Retina (tissue), 1 donor: ENCODE measurements around the gene PHGDH.
"Not testable (repeated sequence)": the region's sequence is repeated elsewhere in the genome, so short reads cannot be mapped to it uniquely, and the experiment has no call there.

ENCODE experiments used
- DNase-seq: peaks from one replicate; pipeline ENCODE4 v3.0.0-alpha.2; 2016

Gene PHGDH

DNA sequence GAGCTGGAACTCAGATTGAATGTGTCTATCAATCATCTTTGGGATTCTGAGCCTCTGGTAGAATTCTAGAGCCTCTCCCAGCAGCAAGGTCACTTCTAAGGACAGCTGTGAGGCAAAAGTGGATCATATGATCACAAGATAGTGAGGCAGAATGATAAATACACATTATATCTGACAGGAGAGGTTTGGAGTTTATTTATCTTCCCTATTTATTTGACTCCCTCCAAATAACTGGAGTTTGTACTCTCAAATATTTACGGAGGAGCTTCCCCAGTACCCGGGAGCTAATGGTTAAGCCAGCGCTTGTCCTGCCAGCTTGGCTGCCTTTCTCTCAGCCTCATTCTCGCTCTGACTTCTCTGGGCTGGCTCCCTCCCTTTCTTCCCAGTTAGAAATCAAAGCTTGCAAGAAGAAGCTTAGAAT, 54.6 kb downstream of the PHGDH start:
- no peak for DNase-seq

DNA sequence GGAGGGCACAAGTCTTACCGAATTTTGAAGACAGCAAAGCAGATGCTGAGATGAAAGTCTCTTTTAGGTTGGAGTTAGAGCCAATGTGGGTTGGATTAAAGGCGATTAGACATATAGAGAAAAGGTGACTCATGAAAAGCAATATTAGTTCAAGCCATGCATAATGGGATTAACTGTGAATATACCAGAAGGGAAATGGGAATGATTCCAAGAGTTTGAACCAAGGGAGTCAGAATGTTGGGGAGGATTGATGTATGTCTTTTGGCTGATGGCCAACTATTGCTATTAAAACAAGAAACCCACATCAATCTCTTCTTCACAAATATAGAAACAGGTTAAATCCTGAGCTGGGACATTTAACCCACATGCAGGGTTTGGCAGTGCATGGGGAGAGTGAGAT, 55.8 kb downstream of the PHGDH start:
- no peak for DNase-seq

GRCh38 chr1:119768778-119769177, 57.0 kb downstream of the PHGDH start, which contains the start of gene HMGCS2:
HMGCS2 (minus strand) TSS chr1:119768905; CDS start chr1:119768844, 61 bp downstream.
- DNase-seq = no peak

- no peak for DNase-seq
Observed at GRCh38 chr1:119771016-119771415, 59.3 kb downstream of the PHGDH start.

DNA sequence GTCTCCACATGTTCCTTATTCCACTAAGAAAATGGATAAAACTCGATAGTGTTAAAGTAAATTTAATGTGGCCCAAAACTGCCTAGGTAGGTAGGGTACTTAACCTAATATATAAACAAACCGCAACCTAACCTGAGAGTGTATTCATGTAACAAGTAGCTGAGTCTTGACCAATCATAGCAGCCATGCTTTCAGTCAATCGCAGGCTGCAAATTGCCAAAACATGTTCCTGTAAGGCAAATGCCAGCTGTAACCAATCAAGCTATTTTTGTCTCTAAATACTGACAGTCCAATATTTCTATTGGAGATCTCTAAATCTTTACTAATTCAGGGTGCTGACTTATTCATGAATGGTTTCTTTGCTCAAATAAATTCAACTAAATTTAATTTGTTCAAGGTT, 60.0 kb downstream of the PHGDH start:
- no peak for DNase-seq

DNA sequence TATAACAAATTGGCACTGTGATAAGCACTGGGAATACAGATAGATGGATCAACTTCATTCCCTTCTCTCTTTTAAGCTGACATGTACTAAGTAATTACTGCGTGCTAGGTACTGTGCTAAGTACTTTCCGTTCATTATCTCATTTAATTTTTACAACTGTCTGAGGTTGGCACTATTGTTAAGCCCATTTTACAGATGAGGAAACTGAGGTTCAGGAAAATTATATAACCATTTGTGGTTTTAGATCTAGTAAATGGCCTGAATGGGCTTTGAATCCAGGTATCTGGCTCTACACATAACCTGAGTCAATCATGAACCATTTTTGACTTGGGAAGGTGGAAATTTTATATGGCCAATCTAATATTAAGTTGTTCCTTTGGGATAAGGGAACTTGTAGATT, 60.6 kb downstream of the PHGDH start:
- no peak for DNase-seq

- no peak for DNase-seq
Observed at GRCh38 chr1:119773711-119774241, 62.0 kb downstream of the PHGDH start.

DNA sequence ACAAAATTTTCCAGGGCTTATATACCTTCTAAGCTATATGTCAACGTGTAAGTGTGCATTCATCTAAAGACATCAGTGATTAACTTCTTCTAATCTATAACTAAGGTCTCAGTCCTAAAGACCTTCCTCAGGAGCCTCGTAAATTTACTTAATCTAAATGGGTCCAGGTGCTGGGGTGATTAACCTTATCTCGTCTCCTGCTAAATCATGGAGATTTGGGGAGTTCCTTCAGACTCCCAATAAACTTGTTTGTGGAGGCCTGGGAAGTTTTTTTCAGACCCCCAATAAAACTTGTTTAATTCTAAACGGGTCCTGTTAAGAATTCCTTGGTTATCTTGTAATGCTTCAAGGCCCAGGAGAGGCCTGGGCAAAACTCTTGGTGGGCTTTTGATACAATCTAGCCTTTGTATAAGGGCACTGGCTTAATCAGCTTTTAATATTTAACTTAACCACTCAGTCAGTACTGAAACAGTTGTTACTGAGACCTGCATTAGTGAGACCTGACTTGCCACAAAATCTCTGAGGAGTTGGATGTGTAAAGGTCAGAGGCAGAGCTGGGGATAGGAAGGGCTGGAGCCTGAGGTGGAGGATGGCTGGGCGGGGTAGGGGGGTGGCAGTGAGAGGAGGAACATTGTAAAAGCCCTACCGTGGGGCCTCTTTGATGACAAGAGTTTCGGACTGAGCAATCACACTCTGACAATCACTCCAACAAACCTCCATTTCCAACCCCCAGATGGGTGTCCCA, 63.2 kb downstream of the PHGDH start:
- DNase-seq = no peak

GRCh38 chr1:119778359-119778758, 66.6 kb downstream of the PHGDH start:
- no peak for DNase-seq

DNA sequence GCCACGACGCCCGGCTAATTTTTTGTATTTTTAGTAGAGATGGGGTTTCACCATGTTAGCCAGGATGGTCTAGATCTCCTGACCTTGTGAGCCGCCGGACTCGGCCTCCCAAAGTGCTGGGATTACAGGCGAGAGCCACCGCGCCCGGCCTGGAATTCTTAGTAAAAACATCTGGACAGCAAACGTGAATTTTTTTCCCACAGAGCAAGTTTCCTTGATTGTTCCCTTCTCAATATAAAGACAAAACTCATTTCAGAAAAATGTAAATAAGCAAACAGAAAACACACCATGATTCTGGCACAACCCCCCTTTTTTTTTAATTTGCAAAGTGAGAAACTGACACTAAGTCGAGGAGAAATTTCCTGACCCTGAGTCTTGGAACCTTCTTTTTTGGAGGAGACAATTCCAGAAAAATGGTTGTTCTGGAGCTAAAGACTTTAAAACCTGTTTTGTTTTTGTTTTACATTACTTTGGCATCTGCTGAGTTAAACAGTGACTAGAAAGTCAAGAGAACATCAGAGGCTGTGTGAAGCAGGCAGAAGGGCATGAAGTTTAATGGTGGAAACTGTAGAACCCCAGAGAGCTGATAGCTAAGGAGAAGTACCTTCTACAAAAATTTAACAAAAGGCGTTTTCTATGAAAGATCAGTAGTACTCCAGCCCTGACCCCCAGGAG, 67.3 kb downstream of the PHGDH start:
- DNase-seq = no peak

DNA sequence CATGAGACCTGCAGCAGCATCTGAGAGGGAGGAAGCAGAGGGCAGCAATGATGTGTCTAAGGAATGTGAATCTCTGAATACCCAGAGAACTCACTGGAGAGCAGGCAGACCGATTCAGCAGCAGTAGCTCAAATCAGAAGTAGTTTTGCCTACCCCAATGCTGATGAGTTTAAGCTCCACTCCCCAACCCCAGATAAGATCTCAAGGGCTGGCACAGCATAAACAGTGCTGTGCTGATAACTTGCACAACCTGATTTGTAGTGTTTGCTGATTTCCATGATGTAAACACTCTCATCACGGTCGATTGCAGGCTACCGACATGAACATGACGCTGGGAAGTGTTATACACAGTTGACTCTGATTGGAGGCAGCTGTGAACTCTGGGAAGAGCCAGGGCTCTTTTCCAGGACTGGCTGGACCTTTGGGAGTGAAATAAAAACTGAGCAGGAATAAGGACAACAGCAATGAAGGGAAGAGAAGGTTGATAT, 68.2 kb downstream of the PHGDH start:
- no peak for DNase-seq

GRCh38 chr1:119781434-119782210, 69.9 kb downstream of the PHGDH start:
- DNase-seq = no peak

DNA sequence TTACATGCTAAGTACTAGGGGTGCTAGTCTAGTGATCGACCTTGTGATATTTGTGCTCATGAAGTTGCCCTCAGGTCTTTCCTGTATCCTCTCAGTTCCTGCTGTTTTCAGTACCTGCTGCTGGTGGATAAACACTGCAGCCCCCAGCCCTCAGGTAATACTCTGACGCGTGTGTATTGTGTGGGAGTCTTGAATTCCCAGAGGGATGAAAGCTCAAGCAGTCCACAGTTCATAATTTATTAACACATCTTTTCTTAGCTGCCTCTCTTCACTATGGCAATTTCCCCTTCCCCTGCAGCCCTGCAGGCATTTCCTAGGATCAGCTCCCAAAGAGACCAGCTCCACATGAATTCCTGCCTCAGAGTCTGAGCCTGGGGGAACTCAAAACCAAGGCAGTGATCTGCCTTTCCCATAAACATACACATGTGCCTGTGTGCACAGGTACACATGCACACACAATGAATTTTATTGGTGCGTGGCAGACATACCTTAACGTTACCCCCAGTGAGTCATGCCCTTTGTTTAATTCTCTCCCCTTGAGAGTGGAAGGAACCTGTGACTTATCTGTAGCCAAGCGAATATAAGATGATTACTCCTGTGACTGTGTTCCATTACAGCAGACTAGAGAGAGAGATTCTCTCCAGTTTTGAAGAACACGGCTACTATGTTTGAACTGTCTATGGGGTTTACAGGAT, 71.0 kb downstream of the PHGDH start:
- peak; percentile 19 for DNase-seq

DNA sequence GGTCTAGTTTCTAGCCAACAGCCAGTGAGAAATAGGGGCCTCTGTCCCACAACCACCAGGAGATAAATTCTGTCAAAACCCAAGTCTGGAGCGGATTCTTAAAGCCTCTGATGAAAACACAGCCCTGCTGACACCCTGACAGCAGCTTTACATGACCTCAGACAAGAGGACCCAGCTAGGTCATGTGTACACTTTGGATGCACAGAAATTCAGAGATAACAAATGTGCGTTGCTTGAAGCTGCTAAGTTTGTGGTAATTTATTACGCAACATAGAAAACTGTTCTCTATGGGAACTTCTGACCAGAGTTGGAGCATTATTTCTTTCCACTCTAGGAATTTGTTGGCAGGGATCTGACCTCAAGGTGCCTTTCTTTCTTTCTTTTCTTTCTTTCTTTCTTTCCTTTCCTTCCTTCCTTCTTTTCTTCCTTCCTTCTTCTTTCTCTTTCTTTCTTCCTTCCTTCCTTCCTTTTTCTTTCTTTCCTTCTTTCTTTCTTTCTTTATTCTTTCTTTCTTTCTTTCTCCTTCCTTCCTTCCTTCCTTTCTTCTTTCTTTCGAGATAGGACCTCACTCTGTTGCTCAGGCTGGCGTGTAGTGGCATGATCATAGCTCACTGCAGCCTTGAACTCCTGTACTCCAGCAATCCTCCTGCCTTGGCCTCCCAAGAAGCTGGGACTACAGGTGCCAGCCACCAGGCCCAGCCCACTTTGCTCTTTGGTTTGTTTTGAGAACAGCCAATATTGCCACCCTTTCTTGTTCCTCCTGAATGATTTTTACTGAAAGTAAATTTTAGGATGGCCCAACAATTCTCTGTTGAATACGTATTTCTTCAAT, 71.8 kb downstream of the PHGDH start:
- DNase-seq = no peak

- no peak for DNase-seq
Observed at GRCh38 chr1:119784191-119784781, 72.6 kb downstream of the PHGDH start.

GRCh38 chr1:119786046-119786445, 74.3 kb downstream of the PHGDH start:
- not testable (repeated sequence) for DNase-seq

DNA sequence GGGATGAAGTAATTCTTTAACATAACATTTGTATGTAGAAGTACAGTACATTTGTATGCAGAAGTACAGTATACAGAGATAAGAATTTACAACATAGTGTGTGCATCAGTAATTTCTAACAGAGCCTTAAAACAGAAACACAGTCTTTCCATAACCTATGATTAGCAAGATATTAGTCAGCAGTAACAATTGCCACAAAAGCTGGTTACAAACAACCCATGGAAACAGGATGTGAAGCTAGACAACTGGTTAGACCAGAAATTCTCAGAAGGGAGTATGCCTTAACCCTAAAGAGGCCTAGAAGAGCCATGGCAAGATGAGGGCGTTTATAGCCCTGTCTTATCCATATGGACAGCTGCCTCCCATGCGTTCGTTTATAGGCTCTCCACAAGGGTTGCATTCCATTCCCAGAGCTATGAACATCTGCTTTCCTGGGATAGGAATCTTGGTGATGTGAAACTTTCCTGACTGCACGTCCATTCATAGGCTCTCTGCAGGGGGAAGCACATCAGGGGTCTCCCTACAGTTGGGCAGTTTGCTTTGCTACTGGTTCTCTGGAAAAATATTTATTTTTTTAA, 74.8 kb downstream of the PHGDH start:
- DNase-seq = not testable (repeated sequence)

DNA sequence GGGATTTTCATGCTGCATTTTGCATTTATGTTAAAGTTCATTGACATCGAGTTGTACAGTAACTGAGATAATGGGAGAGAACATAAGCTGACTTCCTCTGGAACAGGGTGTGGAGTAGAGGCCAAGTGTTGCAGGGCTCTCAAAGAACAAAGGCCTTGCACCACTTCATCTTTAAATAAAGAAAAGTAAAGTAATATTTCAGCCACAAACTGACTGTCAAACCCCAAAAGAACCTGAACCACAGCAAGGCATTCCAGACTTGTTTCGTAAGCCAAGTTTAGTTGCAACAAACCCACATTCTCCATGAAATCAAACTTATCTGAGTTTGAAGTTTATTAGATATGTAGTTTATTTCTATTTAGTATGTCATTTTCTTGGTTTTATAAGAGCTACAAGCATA, 76.0 kb downstream of the PHGDH start:
- no peak for DNase-seq

- no peak for DNase-seq
Observed at GRCh38 chr1:119790451-119791198, 78.9 kb downstream of the PHGDH start.

GRCh38 chr1:119791377-119791776, 79.6 kb downstream of the PHGDH start:
- DNase-seq = no peak
